Heart left ventricle (tissue), 13 donors: Measurements from ENCODE around the gene CCDC167.

ENCODE experiments used
- POLR2A ChIP-seq, 2 donors: fragments of 450-650 bp; IDR thresholded peaks; one replicate each; pipeline ENCODE4 v1.6.1; 2017; ENCODE audit warnings: antibody characterized with exemption in 2 of 2, mild to moderate bottlenecking in 2 of 2, moderate library complexity in 2 of 2
- TF ChIP-seq, protein P1 (sequence below), 12 donors: fragments of 200-600 bp; sonication (generic) in 4 of 12; IDR thresholded peaks; one replicate each; pipeline versions ENCODE4 v1.5.0 to v1.8.0; 2018 to 2022; ENCODE audit warnings: antibody characterized with exemption in 12 of 12, mild to moderate bottlenecking in 5 of 12
- donor health status: ischemic (EF 13 %, LVEDD 7.1; RV severe dilation, severe dysfunction).
- donor health status: DM: no; HTN: yes; CAD: no.
- donor health status: DM: no; HTN: no; CAD: no.
- donor health status: ischemic (EF 25% LVEDD 6.9; RV normal size, moderate dysfunction).
- donor health status: ischemic (EF 25% LVEDD 5.7; RV mildly dilated, moderate dysfunction).
- donor health status: ischemic (EF 35%, LVEDD 5.7; RV mildly dilated, moderate dysfunction).
- donor health status: nonischemic (EF 11% LVEDD 7.7; RV severe dilation, severe dysfunction).
- donor health status: DM: yes; HTN: yes; CAD: no.
- donor health status: PGD.
- donor health status: ischemic (EF 29% LVEDD 5.4; RV normal size, mild dysfunction).
- donor health status: nonischemic (EF 23%, LVEDD 6.1; RV moderate dilation, normal function).

- TF ChIP-seq, protein P1, sequence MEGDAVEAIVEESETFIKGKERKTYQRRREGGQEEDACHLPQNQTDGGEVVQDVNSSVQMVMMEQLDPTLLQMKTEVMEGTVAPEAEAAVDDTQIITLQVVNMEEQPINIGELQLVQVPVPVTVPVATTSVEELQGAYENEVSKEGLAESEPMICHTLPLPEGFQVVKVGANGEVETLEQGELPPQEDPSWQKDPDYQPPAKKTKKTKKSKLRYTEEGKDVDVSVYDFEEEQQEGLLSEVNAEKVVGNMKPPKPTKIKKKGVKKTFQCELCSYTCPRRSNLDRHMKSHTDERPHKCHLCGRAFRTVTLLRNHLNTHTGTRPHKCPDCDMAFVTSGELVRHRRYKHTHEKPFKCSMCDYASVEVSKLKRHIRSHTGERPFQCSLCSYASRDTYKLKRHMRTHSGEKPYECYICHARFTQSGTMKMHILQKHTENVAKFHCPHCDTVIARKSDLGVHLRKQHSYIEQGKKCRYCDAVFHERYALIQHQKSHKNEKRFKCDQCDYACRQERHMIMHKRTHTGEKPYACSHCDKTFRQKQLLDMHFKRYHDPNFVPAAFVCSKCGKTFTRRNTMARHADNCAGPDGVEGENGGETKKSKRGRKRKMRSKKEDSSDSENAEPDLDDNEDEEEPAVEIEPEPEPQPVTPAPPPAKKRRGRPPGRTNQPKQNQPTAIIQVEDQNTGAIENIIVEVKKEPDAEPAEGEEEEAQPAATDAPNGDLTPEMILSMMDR (IDR thresholded peaks at IDR 0.05) = no peak
- no peak for TF ChIP-seq POLR2A (IDR thresholded peaks at IDR 0.05)
These were observed 12.8 kb upstream of the CCDC167 start for GRCh38 chr6:37512400-37513011.
